ENCODE results near the gene NHSL1. TPM values are rescaled to one million over a fixed set of nuclear protein-coding genes. Genes with fewer than 3 reads are reported as not detected.

Gene NHSL1
- total and polyA plus RNA-seq, 2 of the 8 experiments (the other 6 are each of a cell fraction or from before 2014, with no cell fraction given) = 7.2 to 32.4 TPM

GRCh38 chr6:138521790-138522189, 22.5 kb upstream of the NHSL1 start (continued):
- TF ChIP-seq TCF12 (IDR thresholded peaks at IDR 0.05; ENCODE audit: low read depth, low read length) (no peak), KDM1A (IDR thresholded peaks at IDR 0.05; ENCODE audit: borderline replicate concordance, low read length) (no peak), HDAC6 (IDR thresholded peaks at IDR 0.05; ENCODE audit: low read depth, low read length) (no peak), TBP (IDR thresholded peaks at IDR 0.05; ENCODE audit: low read depth, low read length) (no peak), CBX5 (IDR thresholded peaks at IDR 0.05; ENCODE audit: low read depth, low read length) (no peak), JUND (IDR thresholded peaks at IDR 0.05; ENCODE audit: low read length) (no peak)
